ENCODE data around the gene DUSP8. TPM values are rescaled to one million over a fixed set of nuclear protein-coding genes. Genes with fewer than 3 reads are reported as not detected.
A peak's percentile ranks its signal among the peaks of the same experiment; 100 is the strongest.

Gene DUSP8
- total RNA-seq, 1 experiment from 2014 or later: 2.4 TPM

DNA sequence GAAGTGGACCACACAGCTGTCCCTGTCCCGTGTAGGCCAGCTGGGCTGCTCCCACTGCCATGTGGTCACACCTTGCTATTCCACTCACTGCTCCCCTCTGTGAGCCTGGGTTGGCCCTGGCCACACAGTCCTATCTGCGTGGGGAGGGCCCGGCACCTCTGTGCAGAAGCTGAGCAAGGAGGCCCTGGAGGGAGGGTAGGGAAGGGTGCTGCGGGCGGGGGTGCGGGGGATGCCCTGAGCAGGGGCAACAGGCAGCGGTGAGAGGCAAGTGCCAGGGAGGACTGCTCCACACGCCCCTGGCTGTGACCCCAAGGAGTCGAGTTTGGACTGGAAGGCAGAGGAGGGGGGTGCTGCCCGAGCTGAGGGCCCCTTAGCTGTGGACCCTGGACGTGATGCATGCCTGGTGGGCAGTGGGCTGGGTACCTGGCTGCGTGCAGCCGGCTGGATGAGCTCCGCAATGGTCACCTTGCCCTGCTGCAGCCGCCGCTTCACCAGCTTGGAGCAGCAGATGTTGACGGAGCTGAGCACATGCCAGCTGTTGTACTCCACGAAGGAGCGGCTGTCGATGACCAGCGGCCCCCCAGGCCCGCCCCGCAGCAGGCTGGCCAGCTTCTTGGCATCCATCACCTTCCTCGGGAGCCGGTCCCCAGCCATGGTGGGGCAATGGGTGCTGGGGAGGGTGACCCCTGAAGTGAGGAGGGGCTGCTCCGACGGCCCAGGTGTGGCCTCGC lies 6.7 kb downstream of the DUSP8 start:
- DNase-seq (ENCODE audit: low spot score) (no peak), ATAC-seq (no peak)
- no peak overlapping the region for H3K4me3 Mint-ChIP-seq
- POLR2A ChIA-PET: interaction anchor here (1.0 to 1.7 kb wide), 2 partner anchors 16 to 19 kb away, joined by 3 to 9 read pairs; no protein-coding TSS in a partner anchor
- H3K9me3 Mint-ChIP-seq: no peaks in the 10 kb centered on the region
- peaks cover 13% of the 10 kb centered on the region for H3K4me1 Mint-ChIP-seq
- CTCF ChIA-PET: interaction anchor here (0.9 to 4.1 kb wide), 7 partner anchors 9 to 30 kb away, joined by 3 to 54 read pairs (median 8); no protein-coding TSS in a partner anchor
- H3K27ac Mint-ChIP-seq: no peak overlapping the region
- peaks cover 28% of the 10 kb centered on the region for H3K27me3 Mint-ChIP-seq (ENCODE audit: low read depth)
- no peaks in the 10 kb centered on the region for H3K36me3 Mint-ChIP-seq
- TF ChIP-seq JUN (CRISPR knock-in tag; IDR thresholded peaks at IDR 0.05): no peak
- no peak for TF ChIP-seq NR2C2 (CRISPR knock-in tag; IDR thresholded peaks at IDR 0.05)
- TF ChIP-seq, protein P1, sequence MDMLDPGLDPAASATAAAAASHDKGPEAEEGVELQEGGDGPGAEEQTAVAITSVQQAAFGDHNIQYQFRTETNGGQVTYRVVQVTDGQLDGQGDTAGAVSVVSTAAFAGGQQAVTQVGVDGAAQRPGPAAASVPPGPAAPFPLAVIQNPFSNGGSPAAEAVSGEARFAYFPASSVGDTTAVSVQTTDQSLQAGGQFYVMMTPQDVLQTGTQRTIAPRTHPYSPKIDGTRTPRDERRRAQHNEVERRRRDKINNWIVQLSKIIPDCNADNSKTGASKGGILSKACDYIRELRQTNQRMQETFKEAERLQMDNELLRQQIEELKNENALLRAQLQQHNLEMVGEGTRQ (CRISPR knock-in tag; IDR thresholded peaks at IDR 0.05): no peak
- no peak for TF ChIP-seq FOXK1 (CRISPR knock-in tag; IDR thresholded peaks at IDR 0.05)

- Mint-ChIP-seq H3K4me1 (peaks cover 13% of the 10 kb centered on the region), H3K36me3 (no peaks in the 10 kb centered on the region), H3K27ac (no peak overlapping the region), H3K4me3 (no peak overlapping the region), H3K27me3 (ENCODE audit: low read depth) (peaks cover 26% of the 10 kb centered on the region), H3K9me3 (no peaks in the 10 kb centered on the region)
- TF ChIP-seq, protein P2, sequence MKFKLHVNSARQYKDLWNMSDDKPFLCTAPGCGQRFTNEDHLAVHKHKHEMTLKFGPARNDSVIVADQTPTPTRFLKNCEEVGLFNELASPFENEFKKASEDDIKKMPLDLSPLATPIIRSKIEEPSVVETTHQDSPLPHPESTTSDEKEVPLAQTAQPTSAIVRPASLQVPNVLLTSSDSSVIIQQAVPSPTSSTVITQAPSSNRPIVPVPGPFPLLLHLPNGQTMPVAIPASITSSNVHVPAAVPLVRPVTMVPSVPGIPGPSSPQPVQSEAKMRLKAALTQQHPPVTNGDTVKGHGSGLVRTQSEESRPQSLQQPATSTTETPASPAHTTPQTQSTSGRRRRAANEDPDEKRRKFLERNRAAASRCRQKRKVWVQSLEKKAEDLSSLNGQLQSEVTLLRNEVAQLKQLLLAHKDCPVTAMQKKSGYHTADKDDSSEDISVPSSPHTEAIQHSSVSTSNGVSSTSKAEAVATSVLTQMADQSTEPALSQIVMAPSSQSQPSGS (CRISPR knock-in tag; IDR thresholded peaks at IDR 0.05; ENCODE audit: borderline replicate concordance, low read depth): 0 out of 2 replicates have a peak, but pooled peaks have one; percentile 78
- TF ChIP-seq NFYB (CRISPR knock-in tag; conservative IDR thresholded peaks at IDR 0.05; ENCODE audit: low read depth) (peak; percentile 72), SP1 (CRISPR knock-in tag; conservative IDR thresholded peaks at IDR 0.05) (no peak)
- DNase-seq (ENCODE audit: low spot score): peak; percentile 80
- ChIA-PET CTCF (interaction anchor here (0.9 to 4.1 kb wide), 8 partner anchors 9 to 59 kb away, joined by 3 to 54 read pairs (median 8); no protein-coding TSS in a partner anchor), POLR2A (interaction anchor here (0.6 to 1.7 kb wide), 3 partner anchors 16 to 48 kb away, joined by 3 to 9 read pairs (median 6); no protein-coding TSS in a partner anchor)
- ATAC-seq: peak; percentile 70
Observed at GRCh38 chr11:1564535-1565172, 7.4 kb downstream of the DUSP8 start.

GRCh38 chr11:1563697-1564534 lies 8.2 kb downstream of the DUSP8 start:
- CTCF ChIA-PET: interaction anchor here (0.9 to 4.1 kb wide), 8 partner anchors 8 to 59 kb away, joined by 3 to 54 read pairs (median 8); no protein-coding TSS in a partner anchor
- no peak overlapping the region for H3K4me3 Mint-ChIP-seq
- peaks cover 12% of the 10 kb centered on the region for H3K4me1 Mint-ChIP-seq
- no peaks in the 10 kb centered on the region for H3K9me3 Mint-ChIP-seq
- no peaks in the 10 kb centered on the region for H3K36me3 Mint-ChIP-seq
- ATAC-seq (no peak; the same call in 1 of the 2 replicates), DNase-seq (ENCODE audit: low spot score) (no peak)
- H3K27ac Mint-ChIP-seq: no peak overlapping the region
- H3K27me3 Mint-ChIP-seq (ENCODE audit: low read depth): peaks cover 26% of the 10 kb centered on the region
- POLR2A ChIA-PET: interaction anchor here (0.6 to 1.7 kb wide), 3 partner anchors 15 to 49 kb away, joined by 3 to 9 read pairs (median 6); no protein-coding TSS in a partner anchor
- TF ChIP-seq NR2C2 (CRISPR knock-in tag; IDR thresholded peaks at IDR 0.05): no peak
- TF ChIP-seq TP53 (CRISPR knock-in tag; IDR thresholded peaks at IDR 0.05): 0 out of 2 replicates have a peak, but pooled peaks have one; percentile 25
- TF ChIP-seq ESRRA (CRISPR knock-in tag; IDR thresholded peaks at IDR 0.05; ENCODE audit: borderline replicate concordance): no peak
- TF ChIP-seq EMX1 (CRISPR knock-in tag; IDR thresholded peaks at IDR 0.05): no peak
- no peak for TF ChIP-seq MLX (CRISPR knock-in tag; IDR thresholded peaks at IDR 0.05)

DNA sequence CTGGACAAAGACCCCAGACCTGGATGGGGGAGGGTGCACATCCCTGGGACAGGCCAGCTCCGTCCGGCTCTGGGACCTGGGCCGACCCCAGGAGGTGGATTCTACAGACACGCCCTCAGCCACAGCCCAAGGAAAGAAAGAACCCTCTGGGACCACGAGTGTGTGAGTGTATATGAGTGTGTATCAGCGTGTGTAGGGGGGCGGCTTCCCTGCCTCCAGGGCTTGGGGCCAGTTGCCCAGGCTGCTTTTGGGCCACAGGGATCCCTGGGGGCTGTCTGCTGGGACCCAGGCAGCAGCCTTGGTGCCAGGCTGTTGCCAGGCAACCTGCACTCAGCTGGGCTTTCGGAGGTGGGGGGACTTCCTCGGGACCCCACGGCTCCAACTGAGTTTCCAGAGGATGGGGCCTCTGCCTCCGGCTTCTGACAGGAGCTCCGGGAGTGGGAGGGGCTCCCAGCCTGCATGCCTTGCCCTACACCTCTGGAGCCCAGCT lies 8.9 kb downstream of the DUSP8 start:
- ATAC-seq: no peak
- Mint-ChIP-seq H3K27me3 (ENCODE audit: low read depth) (peaks cover 29% of the 10 kb centered on the region), H3K36me3 (no peaks in the 10 kb centered on the region), H3K9me3 (no peaks in the 10 kb centered on the region), H3K4me3 (no peak overlapping the region), H3K4me1 (peaks cover 11% of the 10 kb centered on the region), H3K27ac (no peak overlapping the region)
- no peak for DNase-seq (ENCODE audit: low spot score)
- no peak for TF ChIP-seq NFATC4 (CRISPR knock-in tag; IDR thresholded peaks at IDR 0.05)
- TF ChIP-seq ZMAT4 (CRISPR knock-in tag; IDR thresholded peaks at IDR 0.05): no peak
- TF ChIP-seq, protein P3, sequence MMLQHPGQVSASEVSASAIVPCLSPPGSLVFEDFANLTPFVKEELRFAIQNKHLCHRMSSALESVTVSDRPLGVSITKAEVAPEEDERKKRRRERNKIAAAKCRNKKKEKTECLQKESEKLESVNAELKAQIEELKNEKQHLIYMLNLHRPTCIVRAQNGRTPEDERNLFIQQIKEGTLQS (CRISPR knock-in tag; conservative IDR thresholded peaks at IDR 0.05): no peak
- no peak for TF ChIP-seq ZBTB21 (CRISPR knock-in tag; IDR thresholded peaks at IDR 0.05; ENCODE audit: borderline replicate concordance)
- TF ChIP-seq SP1 (CRISPR knock-in tag; conservative IDR thresholded peaks at IDR 0.05): no peak
- TF ChIP-seq TEAD4 (CRISPR knock-in tag; IDR thresholded peaks at IDR 0.05): no peak
- no peak for TF ChIP-seq MYBL2 (CRISPR knock-in tag; IDR thresholded peaks at IDR 0.05)
- POLR2A ChIA-PET: no interaction called here
- CTCF ChIA-PET: interaction anchor here (2.1 to 4.1 kb wide), 4 partner anchors 9 to 32 kb away, joined by 8 to 54 read pairs (median 32); no protein-coding TSS in a partner anchor

All from WTC11 (cell line).